ENCODE measurements around the gene HNRNPA2B1. TPM values are rescaled to one million over a fixed set of nuclear protein-coding genes. Genes with fewer than 3 reads are reported as not detected.
A peak's percentile ranks its signal among the peaks of the same experiment; 100 is the strongest.
"Not testable (repeated sequence)": the region's sequence is repeated elsewhere in the genome, so short reads cannot be mapped to it uniquely, and the experiment has no call there.

Gene HNRNPA2B1
- total RNA-seq, 1 experiment from 2014 or later, result 272 TPM

- DNase-seq (ENCODE audit: low spot score), result no peak
Measured at GRCh38 chr7:26185131-26185843, 15.3 kb downstream of the HNRNPA2B1 start.

GRCh38 chr7:26184281-26185101 lies 16.1 kb downstream of the HNRNPA2B1 start:
- DNase-seq (ENCODE audit: low spot score), result not testable (repeated sequence)

- DNase-seq (ENCODE audit: low spot score), result no peak
Measured at GRCh38 chr7:26183545-26184280, 16.8 kb downstream of the HNRNPA2B1 start.

GRCh38 chr7:26182706-26183105 lies 17.8 kb downstream of the HNRNPA2B1 start:
- no peak for DNase-seq (ENCODE audit: low spot score)

GRCh38 chr7:26182283-26182682 lies 18.3 kb downstream of the HNRNPA2B1 start:
- no peak for DNase-seq (ENCODE audit: low spot score)

- DNase-seq (ENCODE audit: low spot score), result no peak
Measured at GRCh38 chr7:26181474-26182227, 18.9 kb downstream of the HNRNPA2B1 start.

- no peak for DNase-seq (ENCODE audit: low spot score)
Measured at GRCh38 chr7:26180792-26181198, 19.8 kb downstream of the HNRNPA2B1 start.

GRCh38 chr7:26179826-26180497 lies 20.6 kb downstream of the HNRNPA2B1 start:
- no peak for DNase-seq (ENCODE audit: low spot score)

GRCh38 chr7:26179422-26179821 lies 21.1 kb downstream of the HNRNPA2B1 start:
- no peak for DNase-seq (ENCODE audit: low spot score)

GRCh38 chr7:26178272-26178960 lies 22.1 kb downstream of the HNRNPA2B1 start:
- DNase-seq (ENCODE audit: low spot score), result no peak

- DNase-seq (ENCODE audit: low spot score), result not testable (repeated sequence)
Measured at GRCh38 chr7:26177269-26177668, 23.3 kb downstream of the HNRNPA2B1 start.

GRCh38 chr7:26176696-26177095 lies 23.9 kb downstream of the HNRNPA2B1 start:
- not testable (repeated sequence) for DNase-seq (ENCODE audit: low spot score)

GRCh38 chr7:26175903-26176302 lies 24.6 kb downstream of the HNRNPA2B1 start:
- not testable (repeated sequence) for DNase-seq (ENCODE audit: low spot score)

GRCh38 chr7:26172048-26172447 lies 28.5 kb downstream of the HNRNPA2B1 start:
- DNase-seq (ENCODE audit: low spot score), result no peak

- no peak for DNase-seq (ENCODE audit: low spot score)
Measured at GRCh38 chr7:26171601-26172000, 28.9 kb downstream of the HNRNPA2B1 start.

- no peak for DNase-seq (ENCODE audit: low spot score)
Measured at GRCh38 chr7:26170663-26171062, 29.9 kb downstream of the HNRNPA2B1 start.

- DNase-seq (ENCODE audit: low spot score), result no peak
Measured at GRCh38 chr7:26169271-26169670, 31.3 kb downstream of the HNRNPA2B1 start.

GRCh38 chr7:26168458-26169023 lies 32.0 kb downstream of the HNRNPA2B1 start:
- no peak for DNase-seq (ENCODE audit: low spot score)

- peak; percentile 66 for DNase-seq (ENCODE audit: low spot score)
Measured at GRCh38 chr7:26167303-26167934, 33.1 kb downstream of the HNRNPA2B1 start.
